Stimulated activated CD4-positive, alpha-beta T cell treated with anti-CD3 and anti-CD28 coated beads, TNF-alpha, amount 100 ng/mL, for 24 hours (primary cell): ENCODE data around the gene NT5C1A.

Source experiments
- DNase-seq, 3 experiments: peaks; one replicate each; pipeline ENCODE4 v3.0.0-alpha.2; 2020; ENCODE audit warnings: low read depth in 3 of 3

NT5C1A gene

DNA sequence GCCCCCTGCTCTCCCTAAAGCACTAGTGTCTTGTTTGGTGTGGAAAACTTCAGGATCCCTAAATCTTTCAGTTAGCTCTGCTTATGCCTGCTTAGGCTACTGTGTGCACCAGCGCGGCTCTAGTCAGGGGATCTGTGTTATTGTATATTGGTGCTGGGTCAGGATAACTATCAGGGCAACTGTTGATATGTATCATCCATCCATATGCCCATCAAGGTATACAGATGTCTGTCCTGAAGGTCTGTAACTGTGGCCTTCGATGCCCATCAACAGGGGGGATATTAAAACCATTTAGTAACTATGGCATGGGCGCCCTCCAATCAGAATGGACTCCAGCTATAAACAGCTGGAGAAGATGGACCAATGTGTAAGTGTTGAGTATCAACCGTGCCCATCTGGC, 12.4 kb downstream of the NT5C1A start:
- DNase-seq = no peak

DNA sequence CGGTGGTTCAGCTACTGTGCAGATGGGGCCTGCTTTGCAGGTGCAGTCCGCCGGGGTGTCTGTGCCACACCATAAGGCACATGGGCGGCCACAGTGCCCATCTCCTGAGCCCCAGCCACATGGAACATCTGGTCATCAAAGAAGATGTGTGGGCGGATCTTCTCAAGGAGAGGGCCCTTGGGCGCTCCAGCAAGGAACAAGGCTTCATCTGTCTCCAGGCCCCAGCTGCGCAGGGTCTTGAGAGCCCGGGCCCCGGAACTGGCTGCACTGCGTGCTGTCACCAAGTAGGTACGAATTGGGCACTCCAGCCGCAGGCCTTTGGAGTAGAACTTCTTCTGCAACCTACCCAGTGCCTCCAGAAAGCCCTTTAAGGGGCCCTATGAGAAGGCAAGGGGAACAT, 12.8 kb downstream of the NT5C1A start:
- no peak for DNase-seq

DNA sequence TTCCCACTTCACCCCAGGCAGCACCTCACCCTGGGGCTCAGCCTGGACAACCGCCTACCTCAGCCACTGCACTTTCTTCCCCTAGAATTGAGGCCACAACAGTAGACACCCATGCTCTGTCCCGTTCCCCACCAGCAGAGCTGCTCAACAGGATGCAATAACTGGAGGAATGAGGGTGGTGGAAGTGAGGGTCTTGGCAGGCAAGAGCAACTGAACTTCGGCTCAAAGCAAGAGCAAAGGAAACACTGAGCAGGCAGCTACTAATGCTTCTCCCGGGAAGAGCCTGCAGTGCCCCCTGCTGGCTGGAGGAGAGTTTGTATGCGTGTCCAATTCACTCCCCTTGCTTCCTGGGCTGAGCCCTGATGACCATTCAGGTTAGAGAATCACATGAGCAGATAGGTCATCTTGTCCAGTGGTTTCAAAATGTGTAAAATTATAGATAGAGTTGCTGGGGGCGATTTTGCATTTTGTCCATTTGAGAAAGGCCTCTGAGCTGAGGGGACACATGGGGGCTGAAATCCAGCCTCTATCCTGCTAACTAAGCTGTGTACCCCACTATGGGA, 13.9 kb downstream of the NT5C1A start:
- peak; percentile 38 to 67 (median 39) for DNase-seq

DNA sequence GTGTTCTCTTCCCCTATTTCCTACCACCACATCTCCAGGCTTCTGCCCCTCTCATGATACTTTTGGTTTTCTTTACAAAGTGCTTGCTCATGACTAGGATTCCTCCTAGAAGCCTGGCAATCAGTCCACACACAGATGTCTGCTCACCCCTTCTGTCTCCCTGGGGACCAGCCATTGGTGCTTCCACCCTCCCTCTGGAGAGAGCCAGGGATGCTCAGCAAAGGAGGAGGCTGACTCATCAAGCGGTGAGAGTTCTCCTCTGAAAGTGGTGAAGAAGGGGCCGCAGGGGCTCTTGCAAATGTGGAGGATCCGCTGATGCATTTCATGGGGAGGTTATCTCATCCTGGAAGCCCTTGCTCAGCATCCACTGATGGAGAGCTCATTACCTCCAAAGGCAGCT, 14.5 kb downstream of the NT5C1A start:
- DNase-seq = no peak

DNA sequence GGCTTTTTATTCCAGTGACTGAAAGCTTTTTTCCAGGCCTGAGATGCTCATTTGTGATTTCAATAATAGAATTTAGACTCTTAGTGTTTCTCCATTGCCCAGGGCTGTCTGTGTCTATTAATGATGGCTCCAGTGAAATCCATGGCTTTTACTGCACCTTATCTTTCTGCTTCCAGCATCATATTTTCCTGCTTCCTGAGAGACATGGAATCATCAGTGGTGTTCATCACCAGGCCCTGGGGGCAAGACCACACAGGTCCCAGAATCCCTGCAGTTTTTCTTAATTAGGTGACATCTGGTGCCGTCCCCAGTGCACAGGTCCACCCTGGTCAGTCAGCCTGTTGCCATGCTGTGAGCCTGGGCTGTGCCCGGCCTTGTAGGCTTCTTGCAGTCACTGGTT, 15.5 kb downstream of the NT5C1A start:
- no peak for DNase-seq

DNA sequence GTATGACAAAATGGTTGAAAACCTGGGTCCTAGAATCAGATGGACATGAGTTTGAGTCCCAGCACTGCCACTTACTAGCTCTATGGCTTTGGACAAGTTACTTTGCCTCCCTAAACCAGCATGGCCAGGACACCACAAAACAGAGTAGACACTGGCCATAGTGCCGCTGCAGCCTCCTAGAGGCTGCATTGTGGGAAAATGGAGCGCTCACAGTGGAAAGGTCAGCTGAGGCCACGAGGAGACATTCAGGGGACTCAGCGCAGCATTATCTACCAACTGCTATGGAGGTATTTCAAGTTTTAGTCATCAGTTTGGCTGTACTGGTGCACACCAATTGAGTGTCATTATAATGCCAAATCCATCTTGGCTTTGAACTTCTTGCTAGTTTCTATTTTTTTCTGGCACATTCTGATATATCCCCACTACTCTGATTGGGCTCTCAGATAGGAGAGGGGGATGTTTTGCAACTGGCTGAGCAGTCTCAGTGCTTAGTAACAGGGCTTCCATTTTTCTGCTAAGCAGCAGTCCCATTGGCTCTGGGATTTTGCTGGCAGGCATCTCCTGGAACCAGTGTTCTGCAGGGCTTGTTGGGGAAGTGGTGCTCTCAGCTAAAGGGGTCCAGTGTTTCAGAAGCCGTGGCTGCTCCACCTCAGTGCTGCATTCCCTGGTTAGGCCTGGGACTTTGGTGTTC, 16.2 kb downstream of the NT5C1A start:
- DNase-seq = no peak

DNA sequence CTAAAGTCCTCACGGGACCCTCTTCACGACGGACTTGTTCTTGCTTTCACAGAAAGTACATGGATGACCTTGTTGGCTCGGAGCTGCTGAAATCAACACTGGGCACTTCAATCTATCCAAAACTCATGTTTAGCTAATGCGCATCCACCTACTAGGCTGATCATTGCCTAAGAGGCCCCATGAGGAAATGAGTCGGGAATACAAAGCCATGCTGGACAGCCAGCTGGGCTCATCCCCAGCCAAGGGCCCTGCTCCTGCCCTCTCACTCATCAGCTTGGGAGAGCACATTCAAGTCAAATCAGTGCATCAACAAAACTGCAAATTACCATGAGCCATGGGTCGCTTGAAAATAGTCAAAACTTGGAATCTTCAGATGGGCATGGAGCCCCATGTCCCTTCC, 17.6 kb downstream of the NT5C1A start:
- no peak for DNase-seq

DNA sequence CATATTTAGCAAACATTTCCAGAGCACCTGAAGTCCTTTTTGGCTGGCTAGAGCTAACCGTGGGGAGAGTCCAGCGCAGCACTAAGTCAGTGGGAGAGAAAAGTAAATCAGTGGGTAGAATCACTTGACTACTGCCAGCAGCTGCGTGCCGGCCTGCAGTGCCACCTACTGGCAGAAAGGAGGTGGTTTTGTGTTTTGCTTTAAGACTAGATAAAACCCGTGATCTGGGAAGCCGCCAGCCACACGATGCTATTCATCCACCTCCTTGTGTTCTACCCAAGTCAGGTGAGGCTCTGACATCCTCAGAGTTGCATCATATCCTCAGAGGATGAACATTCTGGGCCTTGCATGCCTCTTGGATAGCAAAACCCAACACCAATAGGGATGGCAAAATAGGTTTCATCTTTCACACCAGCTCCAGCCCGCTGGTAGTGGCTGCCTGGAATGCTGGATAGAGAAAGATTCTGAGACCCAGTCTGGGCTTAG, 18.3 kb downstream of the NT5C1A start:
- DNase-seq = peak; percentile 58 to 71 (median 63)

DNA sequence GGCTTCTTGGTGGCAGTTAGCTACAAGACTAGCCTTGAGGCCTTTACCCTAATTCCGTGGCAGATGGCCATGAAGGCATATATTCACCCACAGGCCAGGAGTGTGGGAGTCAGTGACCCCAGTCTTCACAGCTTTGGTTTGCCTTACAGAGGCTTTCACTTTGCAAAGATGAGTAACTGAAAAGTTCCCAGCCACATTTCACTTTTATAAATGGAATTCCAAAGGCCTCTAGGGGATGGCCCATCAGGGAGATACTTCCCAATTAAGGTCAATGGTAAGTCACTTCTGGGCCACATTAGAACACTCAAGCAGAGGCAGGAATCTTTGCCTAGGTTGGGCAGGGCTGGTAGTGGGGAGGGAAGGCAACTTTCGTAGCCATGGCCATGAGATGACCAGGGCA, 19.4 kb downstream of the NT5C1A start:
- DNase-seq = no peak

DNA sequence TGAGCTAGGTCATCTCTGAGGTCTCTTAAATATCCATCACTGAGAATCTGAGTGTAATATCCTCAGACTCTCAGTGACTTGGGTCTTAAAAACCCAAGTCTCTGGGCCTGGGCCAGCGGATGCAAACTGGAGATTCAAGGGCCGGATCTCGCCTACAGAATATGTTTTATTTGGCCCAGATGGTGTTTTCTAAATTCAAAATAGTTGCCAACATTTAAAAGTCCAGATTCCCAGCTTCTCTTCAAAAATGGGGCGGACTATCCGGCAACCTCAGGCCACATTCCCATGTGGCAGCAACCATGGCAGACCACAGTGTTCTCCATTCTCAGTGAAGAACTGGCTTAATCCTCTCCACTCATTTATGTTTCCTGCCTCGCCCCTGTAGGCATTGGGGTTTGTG, 19.8 kb downstream of the NT5C1A start:
- DNase-seq = no peak

DNA sequence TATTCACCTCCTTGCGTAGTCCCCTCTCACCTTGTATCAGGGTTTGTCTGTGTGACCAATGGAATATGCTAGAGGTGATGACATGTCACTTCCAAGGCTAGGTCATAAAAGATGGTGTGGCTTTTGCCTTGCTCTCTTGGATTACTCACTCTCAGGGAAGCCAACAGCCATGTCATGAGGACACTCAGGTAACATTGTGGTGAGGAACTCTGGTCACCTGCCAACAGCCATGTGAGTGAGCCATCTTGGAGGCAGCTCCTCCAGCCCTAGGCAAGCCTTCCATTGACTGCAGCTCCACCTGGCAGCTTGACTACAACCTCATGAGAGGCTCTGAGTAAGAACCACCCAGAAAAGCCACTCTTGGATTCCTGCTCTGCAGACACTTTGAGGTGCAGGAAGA, 21.5 kb downstream of the NT5C1A start:
- DNase-seq = no peak

DNA sequence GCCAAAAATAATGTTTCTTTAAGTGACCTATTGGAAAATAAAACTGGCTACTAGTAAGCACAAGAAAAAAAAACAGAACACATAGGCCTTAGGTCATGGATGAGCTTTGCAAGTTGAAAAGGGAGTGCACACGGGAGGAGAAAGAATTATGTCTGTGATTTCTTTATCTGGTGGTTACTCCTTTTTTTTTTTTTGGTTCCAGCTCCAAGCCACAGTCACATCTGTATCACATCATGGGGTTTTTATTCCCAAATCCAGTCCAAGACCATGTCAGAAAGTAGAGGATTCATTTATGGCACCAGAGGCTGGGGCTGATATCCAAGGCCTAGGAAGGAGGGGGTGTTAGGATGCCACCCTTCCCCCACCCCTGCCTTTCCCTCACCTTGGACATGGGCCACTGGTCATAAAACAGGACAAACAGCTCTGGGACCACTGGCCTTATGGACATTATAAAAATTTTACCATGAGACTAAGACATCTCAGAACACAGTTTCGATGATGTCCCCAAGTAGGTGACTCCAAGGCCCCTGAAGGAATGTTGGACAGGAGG, 22.2 kb downstream of the NT5C1A start:
- no peak for DNase-seq

DNA sequence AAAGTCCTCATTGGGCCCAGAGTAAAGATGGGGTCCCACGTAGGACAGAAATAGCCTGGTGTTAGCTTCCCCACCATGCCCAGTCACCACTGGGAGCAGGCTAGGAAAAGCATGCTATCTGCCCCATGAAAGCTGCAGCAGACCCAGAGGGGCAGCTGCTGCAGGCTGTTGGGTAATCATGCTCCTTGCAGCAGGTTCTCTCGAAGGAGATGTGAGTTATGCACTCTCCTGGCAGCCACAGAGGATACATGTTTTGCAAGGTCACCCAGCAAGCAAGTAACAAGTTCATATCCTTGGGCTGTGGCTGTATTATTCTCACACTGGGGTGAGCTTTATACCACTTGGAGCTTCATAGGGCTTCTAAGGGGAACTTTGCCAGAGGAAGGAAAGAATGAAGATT, 23.4 kb downstream of the NT5C1A start:
- DNase-seq = no peak

DNA sequence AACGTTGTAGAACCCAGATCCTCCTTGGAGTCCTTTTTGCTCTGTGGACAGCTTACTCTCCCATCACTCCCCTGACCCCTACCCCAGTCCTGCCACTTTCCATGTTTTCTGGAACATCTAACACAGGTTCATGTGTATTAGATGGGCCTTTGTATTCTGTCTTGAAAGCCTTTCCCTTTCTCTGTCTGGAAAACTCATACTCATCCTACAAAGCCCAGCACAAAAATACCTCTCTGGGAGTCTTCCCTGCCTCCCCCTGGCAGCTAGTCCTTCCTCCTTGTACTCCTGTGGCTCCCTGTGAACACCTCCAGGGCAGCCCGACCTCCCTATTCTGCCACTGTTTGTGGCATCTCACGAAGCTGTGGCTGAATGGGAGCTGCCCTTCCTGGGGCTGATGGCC, 24.7 kb downstream of the NT5C1A start:
- DNase-seq = no peak

DNA sequence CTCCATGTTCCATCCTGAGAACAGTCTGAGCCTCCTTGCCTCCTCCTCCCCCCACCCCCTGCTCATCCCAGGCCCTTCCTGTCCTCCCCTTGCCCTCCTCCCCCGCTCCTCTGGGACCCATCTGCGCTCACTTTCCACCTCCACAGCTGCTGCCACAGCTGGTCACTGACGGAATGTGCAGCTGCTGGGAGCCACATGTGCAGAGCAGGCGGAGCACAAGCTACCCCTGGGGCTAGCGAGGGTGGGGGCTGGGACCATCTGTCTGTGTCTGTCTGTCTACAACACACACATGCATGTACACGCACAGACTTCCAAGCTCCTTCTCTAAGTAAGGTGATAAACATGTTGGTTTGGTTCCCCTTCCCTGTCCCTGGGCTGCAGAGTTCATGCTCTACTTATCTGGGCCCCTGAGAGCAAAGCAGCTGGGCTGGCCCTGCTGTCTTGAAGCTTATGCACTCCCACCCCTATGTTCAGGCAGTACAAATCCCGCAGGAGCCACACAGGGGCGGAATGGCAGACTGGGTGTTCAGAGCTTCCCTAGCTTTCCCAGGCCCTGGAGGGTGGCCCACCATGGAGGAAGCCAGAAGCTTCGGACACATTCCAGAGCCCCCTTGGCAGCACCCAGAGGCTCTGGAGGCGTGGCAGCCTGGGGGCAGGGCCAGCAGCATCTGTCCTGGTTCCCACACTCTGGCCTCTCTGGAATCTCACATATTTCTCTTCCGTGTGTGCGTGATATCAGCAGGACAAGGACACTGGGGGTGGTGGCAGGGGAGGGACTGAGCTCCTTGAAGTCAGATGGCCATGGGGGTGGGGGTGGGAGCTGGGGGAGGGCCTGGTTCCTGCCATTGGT, 25.4 kb downstream of the NT5C1A start:
- DNase-seq = no peak

DNA sequence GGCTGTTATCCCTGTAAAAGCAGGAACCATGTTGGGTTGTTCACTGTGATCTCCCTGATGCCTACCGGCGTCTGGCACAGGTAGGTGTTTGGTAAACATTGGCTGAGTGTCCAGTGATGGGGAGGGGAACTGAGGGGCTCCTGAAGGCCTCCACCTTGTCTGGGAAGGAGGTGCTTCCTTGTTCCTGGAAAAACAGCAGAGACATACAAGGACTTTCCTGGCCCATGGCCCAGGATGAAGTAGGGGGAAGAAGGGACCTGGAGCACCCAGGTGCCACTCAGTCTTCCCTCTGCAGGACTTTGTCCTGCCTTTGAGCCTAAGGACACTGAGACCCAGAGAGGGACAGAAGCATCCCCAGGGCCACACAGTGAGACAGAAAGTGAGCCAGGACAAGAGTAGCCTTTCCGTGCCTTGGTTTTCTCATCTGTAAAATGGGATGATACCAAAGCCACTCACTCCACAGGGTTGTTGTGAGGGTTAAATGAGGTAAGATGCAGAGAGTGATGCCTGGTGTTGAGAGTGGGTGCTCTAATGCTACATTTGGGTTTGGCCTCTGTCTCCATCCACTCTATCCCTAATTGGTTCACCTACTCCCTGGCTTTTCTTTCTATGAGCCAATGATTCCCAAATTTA, 26.4 kb downstream of the NT5C1A start:
- no peak for DNase-seq

DNA sequence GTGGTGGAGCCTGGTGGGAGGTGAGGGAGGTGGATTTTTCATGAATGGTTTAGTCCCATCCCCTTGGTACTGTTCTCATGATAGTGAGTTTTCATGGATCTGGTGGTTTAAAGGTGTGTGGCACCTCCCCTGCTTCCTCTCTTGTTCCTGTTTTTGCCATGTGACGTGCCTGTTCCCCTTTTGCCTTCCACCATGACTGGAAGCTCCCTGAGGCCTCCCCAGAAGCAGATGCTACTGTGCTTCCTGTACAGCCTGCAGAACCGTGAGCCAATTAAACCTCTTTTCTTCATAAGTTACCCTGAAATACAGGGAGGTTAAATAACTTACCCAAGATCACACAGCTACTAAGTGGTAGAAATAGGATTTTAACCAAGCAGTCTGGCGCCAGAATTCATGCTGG, 28.2 kb downstream of the NT5C1A start:
- no peak for DNase-seq

DNA sequence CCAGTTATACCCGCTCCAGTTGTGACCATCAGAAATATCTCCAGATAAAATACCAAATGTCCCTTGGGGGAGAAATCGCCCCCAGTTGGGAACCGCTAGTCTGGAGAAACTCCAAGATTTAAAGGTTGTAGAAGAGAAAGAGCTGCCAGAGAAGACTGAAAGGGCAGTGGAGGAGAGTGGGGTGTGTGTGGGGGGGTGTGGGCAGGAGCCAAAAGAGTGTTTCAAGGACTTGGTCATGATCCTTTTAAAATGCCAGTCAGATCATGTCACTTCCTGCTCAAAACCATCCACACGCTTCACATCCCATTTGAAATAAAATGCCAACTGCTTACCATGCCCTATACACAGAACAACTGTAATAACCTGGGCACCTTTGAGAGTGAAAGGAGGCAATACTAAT, 29.1 kb downstream of the NT5C1A start:
- DNase-seq = no peak

DNA sequence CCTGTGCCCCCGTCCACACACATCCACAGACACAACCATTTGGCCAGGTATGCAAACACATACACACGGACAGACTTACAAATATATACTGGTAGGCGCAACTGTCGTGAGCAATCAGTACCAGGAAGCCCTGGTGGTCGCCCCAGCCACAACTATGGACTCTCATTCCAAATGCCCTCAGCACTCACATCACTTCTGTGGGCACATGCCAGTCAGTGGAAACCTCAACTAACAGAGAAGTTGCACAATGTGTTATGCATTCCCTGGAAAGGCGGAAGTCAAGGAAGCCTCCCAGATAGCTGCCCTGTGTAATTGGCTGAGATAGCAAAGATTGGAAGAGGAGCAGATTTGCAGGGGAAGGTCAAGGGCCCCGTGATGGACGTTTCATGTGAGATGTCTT, 31.0 kb downstream of the NT5C1A start:
- no peak for DNase-seq

DNA sequence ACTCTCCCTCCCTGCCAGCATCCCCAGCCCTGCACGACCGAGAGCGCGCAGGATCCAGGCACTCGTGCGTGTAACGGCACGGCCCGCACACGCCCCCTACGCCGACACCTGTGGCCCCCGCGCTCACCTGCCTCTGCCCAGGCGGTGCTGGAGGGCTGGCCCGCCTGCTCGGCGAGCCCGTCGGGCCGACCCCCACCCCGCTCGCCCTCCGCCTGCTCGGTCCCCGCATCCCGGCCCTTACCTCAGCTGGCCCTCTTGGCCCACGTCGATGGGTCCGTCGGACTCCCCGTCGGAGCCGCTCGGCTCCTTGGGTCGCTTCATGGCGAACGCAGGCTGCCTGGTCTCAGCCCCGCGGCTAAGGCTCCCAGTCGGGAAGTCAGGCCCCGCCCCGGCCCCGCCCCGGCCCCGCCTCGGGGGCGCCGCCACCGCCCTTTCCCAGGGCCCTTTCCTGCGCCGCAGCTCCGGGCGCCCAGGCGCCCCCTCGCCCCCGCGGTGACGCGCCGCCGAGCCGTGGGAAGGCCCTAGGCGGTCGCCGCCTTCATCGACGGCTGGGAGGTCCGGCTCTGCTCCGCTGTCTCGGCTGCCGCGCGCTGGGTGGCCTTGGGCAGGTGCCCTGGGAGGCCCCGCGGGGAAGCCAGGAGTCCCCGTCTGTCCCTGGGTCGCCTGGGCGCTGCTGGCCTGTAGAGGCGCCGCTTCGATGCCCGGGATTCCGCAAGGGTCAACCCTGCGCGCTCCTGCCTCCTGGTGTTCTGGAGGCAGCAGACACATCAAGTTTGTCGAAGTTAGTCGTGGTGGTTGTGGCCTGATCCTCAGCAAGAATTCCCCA, 32.4 kb downstream of the NT5C1A start, which contains the start of gene HEYL:
Gene HEYL (minus strand): TSS at position 339 of the 826 bp plus-strand sequence. CDS start 18 bp downstream, at position 321.
- peak; percentile 23 to 79 (median 47) for DNase-seq

DNA sequence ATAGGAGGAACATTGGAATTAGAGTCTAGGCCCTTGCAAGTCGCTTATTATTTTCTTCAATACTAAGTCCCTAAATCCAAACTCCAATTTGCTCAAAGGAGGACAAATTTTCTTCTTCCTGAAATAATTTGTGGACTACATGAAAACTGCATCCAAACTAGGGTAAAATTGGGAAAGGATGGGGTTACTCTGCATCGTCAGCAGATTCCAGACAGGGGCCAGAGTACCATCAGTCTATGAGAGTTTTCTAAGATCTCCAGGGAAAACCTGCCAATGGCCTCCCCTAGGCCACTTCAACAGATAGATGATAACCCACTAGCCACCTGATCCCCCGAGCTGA, 33.0 kb downstream of the NT5C1A start:
- DNase-seq = no peak
